ENCODE measurements around the gene GJC2.

GJC2 gene

GRCh38 chr1:228140724-228141225, 9.0 kb upstream of the GJC2 start:
- no peak overlapping the region for H3K27ac ChIP-seq (ENCODE audit: low read length)
- H3K9ac ChIP-seq (ENCODE audit: low read length): peak overlapping the region; percentile 61
- H3K36me3 ChIP-seq (ENCODE audit: control insufficient read depth, low read depth, low read length): no peaks in the 10 kb centered on the region
- H3K9me3 ChIP-seq (ENCODE audit: control insufficient read depth, low read depth, low read length): no peaks in the 10 kb centered on the region
- peaks cover 4% of the 10 kb centered on the region for H3K4me1 ChIP-seq (ENCODE audit: control insufficient read depth, low read depth, low read length)
- peak overlapping the region; percentile 82 for H3K4me3 ChIP-seq (ENCODE audit: low read length)
- peaks cover 28% of the 10 kb centered on the region for H3K27me3 ChIP-seq (ENCODE audit: control insufficient read depth, insufficient read depth, low read length)

GRCh38 chr1:228141226-228142044, 8.3 kb upstream of the GJC2 start:
- Histone ChIP-seq H3K27me3 (ENCODE audit: control insufficient read depth, insufficient read depth, low read length) (peaks cover 21% of the 10 kb centered on the region), H3K36me3 (ENCODE audit: control insufficient read depth, low read depth, low read length) (no peaks in the 10 kb centered on the region), H3K4me3 (ENCODE audit: low read length) (peak overlapping the region; percentile 82), H3K4me1 (ENCODE audit: control insufficient read depth, low read depth, low read length) (peaks cover 4% of the 10 kb centered on the region), H3K27ac (ENCODE audit: low read length) (no peak overlapping the region), H3K9ac (ENCODE audit: low read length) (peak overlapping the region; percentile 61), H3K9me3 (ENCODE audit: control insufficient read depth, low read depth, low read length) (no peaks in the 10 kb centered on the region)

GRCh38 chr1:228142155-228142691, 7.5 kb upstream of the GJC2 start:
- H3K36me3 ChIP-seq (ENCODE audit: control insufficient read depth, low read depth, low read length): no peaks in the 10 kb centered on the region
- peaks cover 14% of the 10 kb centered on the region for H3K27me3 ChIP-seq (ENCODE audit: control insufficient read depth, insufficient read depth, low read length)
- no peaks in the 10 kb centered on the region for H3K9me3 ChIP-seq (ENCODE audit: control insufficient read depth, low read depth, low read length)
- peaks cover 4% of the 10 kb centered on the region for H3K4me1 ChIP-seq (ENCODE audit: control insufficient read depth, low read depth, low read length)
- no peak overlapping the region for H3K27ac ChIP-seq (ENCODE audit: low read length)
- no peak overlapping the region for H3K4me3 ChIP-seq (ENCODE audit: low read length)
- no peak overlapping the region for H3K9ac ChIP-seq (ENCODE audit: low read length)

- no peaks in the 10 kb centered on the region for H3K9me3 ChIP-seq (ENCODE audit: control insufficient read depth, low read depth, low read length)
- H3K9ac ChIP-seq (ENCODE audit: low read length): no peak overlapping the region
- no peak overlapping the region for H3K4me3 ChIP-seq (ENCODE audit: low read length)
- H3K27me3 ChIP-seq (ENCODE audit: control insufficient read depth, insufficient read depth, low read length): peaks cover 9% of the 10 kb centered on the region
- H3K36me3 ChIP-seq (ENCODE audit: control insufficient read depth, low read depth, low read length): no peaks in the 10 kb centered on the region
- H3K4me1 ChIP-seq (ENCODE audit: control insufficient read depth, low read depth, low read length): peaks cover 4% of the 10 kb centered on the region
- H3K27ac ChIP-seq (ENCODE audit: low read length): no peak overlapping the region
Observed at GRCh38 chr1:228142701-228143136, 7.0 kb upstream of the GJC2 start.

- Histone ChIP-seq H3K27ac (ENCODE audit: low read length) (no peak overlapping the region), H3K4me1 (ENCODE audit: control insufficient read depth, low read depth, low read length) (peaks cover 4% of the 10 kb centered on the region), H3K9me3 (ENCODE audit: control insufficient read depth, low read depth, low read length) (no peaks in the 10 kb centered on the region), H3K4me3 (ENCODE audit: low read length) (no peak overlapping the region), H3K36me3 (ENCODE audit: control insufficient read depth, low read depth, low read length) (no peaks in the 10 kb centered on the region), H3K9ac (ENCODE audit: low read length) (no peak overlapping the region), H3K27me3 (ENCODE audit: control insufficient read depth, insufficient read depth, low read length) (no peaks in the 10 kb centered on the region)
Observed at GRCh38 chr1:228143480-228144192, 6.1 kb upstream of the GJC2 start.

- Histone ChIP-seq H3K9ac (ENCODE audit: low read length) (no peak overlapping the region), H3K4me3 (ENCODE audit: low read length) (no peak overlapping the region), H3K27me3 (ENCODE audit: control insufficient read depth, insufficient read depth, low read length) (no peaks in the 10 kb centered on the region), H3K9me3 (ENCODE audit: control insufficient read depth, low read depth, low read length) (no peaks in the 10 kb centered on the region), H3K27ac (ENCODE audit: low read length) (no peak overlapping the region), H3K36me3 (ENCODE audit: control insufficient read depth, low read depth, low read length) (no peaks in the 10 kb centered on the region), H3K4me1 (ENCODE audit: control insufficient read depth, low read depth, low read length) (peaks cover 4% of the 10 kb centered on the region)
Observed at GRCh38 chr1:228144193-228144992, 5.3 kb upstream of the GJC2 start.

- H3K36me3 ChIP-seq (ENCODE audit: control insufficient read depth, low read depth, low read length): no peaks in the 10 kb centered on the region
- H3K9ac ChIP-seq (ENCODE audit: low read length): no peak overlapping the region
- H3K4me3 ChIP-seq (ENCODE audit: low read length): no peak overlapping the region
- no peaks in the 10 kb centered on the region for H3K27me3 ChIP-seq (ENCODE audit: control insufficient read depth, insufficient read depth, low read length)
- H3K27ac ChIP-seq (ENCODE audit: low read length): no peak overlapping the region
- peaks cover 10% of the 10 kb centered on the region for H3K4me1 ChIP-seq (ENCODE audit: control insufficient read depth, low read depth, low read length)
- H3K9me3 ChIP-seq (ENCODE audit: control insufficient read depth, low read depth, low read length): no peaks in the 10 kb centered on the region
Observed at GRCh38 chr1:228144993-228145343, 4.8 kb upstream of the GJC2 start.

- no peaks in the 10 kb centered on the region for H3K9me3 ChIP-seq (ENCODE audit: control insufficient read depth, low read depth, low read length)
- peaks cover 11% of the 10 kb centered on the region for H3K4me1 ChIP-seq (ENCODE audit: control insufficient read depth, low read depth, low read length)
- no peak overlapping the region for H3K27ac ChIP-seq (ENCODE audit: low read length)
- H3K9ac ChIP-seq (ENCODE audit: low read length): no peak overlapping the region
- no peak overlapping the region for H3K4me3 ChIP-seq (ENCODE audit: low read length)
- no peaks in the 10 kb centered on the region for H3K36me3 ChIP-seq (ENCODE audit: control insufficient read depth, low read depth, low read length)
- H3K27me3 ChIP-seq (ENCODE audit: control insufficient read depth, insufficient read depth, low read length): no peaks in the 10 kb centered on the region
Observed at GRCh38 chr1:228145463-228146416, 4.0 kb upstream of the GJC2 start.

GRCh38 chr1:228146417-228147150, 3.1 kb upstream of the GJC2 start:
- Histone ChIP-seq H3K9me3 (ENCODE audit: control insufficient read depth, low read depth, low read length) (no peaks in the 10 kb centered on the region), H3K27ac (ENCODE audit: low read length) (no peak overlapping the region), H3K4me1 (ENCODE audit: control insufficient read depth, low read depth, low read length) (peaks cover 6% of the 10 kb centered on the region), H3K27me3 (ENCODE audit: control insufficient read depth, insufficient read depth, low read length) (no peaks in the 10 kb centered on the region), H3K4me3 (ENCODE audit: low read length) (no peak overlapping the region), H3K36me3 (ENCODE audit: control insufficient read depth, low read depth, low read length) (no peaks in the 10 kb centered on the region), H3K9ac (ENCODE audit: low read length) (no peak overlapping the region)

GRCh38 chr1:228147151-228147693, 2.5 kb upstream of the GJC2 start:
- H3K9ac ChIP-seq (ENCODE audit: low read length): no peak overlapping the region
- no peaks in the 10 kb centered on the region for H3K27me3 ChIP-seq (ENCODE audit: control insufficient read depth, insufficient read depth, low read length)
- H3K36me3 ChIP-seq (ENCODE audit: control insufficient read depth, low read depth, low read length): no peaks in the 10 kb centered on the region
- no peaks in the 10 kb centered on the region for H3K9me3 ChIP-seq (ENCODE audit: control insufficient read depth, low read depth, low read length)
- H3K4me1 ChIP-seq (ENCODE audit: control insufficient read depth, low read depth, low read length): peaks cover 6% of the 10 kb centered on the region
- no peak overlapping the region for H3K27ac ChIP-seq (ENCODE audit: low read length)
- H3K4me3 ChIP-seq (ENCODE audit: low read length): no peak overlapping the region
